Testis (tissue), 3 donors: ENCODE results near the gene BAX. TPM values are rescaled to one million over a fixed set of nuclear protein-coding genes. Genes with fewer than 3 reads are reported as not detected.

Experiments used
- DNase-seq: peaks from one replicate; pipeline ENCODE4 v3.0.0-alpha.2; 2019
- H3K27ac ChIP-seq, 2 donors: fragments of 200-600 bp; sonication (generic); one replicate each; pipeline ENCODE4 v1.5.1; 2019
- H3K27me3 ChIP-seq: fragments of 200-600 bp; sonication (generic); one replicate; pipeline ENCODE4 v1.5.1; 2019
- H3K36me3 ChIP-seq: fragments of 200-600 bp; sonication (generic); one replicate; pipeline ENCODE4 v1.5.1; 2017; ENCODE audit warnings: low read depth; ENCODE audit errors: missing control alignments
- H3K4me1 ChIP-seq: fragments of 200-600 bp; sonication (generic); one replicate; pipeline ENCODE4 v1.5.1; 2019
- H3K4me3 ChIP-seq, 2 donors: fragments of 200-600 bp; sonication (generic); one replicate each; pipeline ENCODE4 v1.5.1; 2017 to 2019
- H3K9me3 ChIP-seq: fragments of 200-600 bp; sonication (generic); one replicate; pipeline ENCODE4 v1.5.1; 2017
- CTCF ChIP-seq, 3 experiments: fragments of 450-650 bp in 2 of 3; fragments of 200-600 bp in 1 of 3; sonication (generic) in 1 of 3; IDR thresholded peaks; one replicate each; pipeline ENCODE4 v1.5.1; 2016 to 2019; ENCODE audit warnings: antibody characterized with exemption in 3 of 3, mild to moderate bottlenecking in 2 of 3, moderate library complexity in 1 of 3
- POLR2A ChIP-seq: fragments of 450-650 bp; IDR thresholded peaks from one replicate; pipeline ENCODE4 v1.6.1; 2017; ENCODE audit warnings: antibody characterized with exemption, mild to moderate bottlenecking, moderate library complexity
- WGBS, 2 donors: methylation state at CpG; one replicate each; pipeline ENCODE4 v1.1.5; 2018; 5-methylcytosine and 5-hydroxymethylcytosine counted together
- intact Hi-C: fragments of 100-400 bp; cut with DNase I; formaldehyde crosslinking; loops from one replicate; pipeline ENCODE4 v1.15.1; 2023; ENCODE audit warnings: low total_unique reads
- polyA plus RNA-seq: library from polyadenylated mRNA; stranded (reverse); fragments of 350-450 nt; fragmentation: Illumina TruSeq; extraction: RNeasy Lipid Tissue Mini Kit (QIAGEN cat#74804); gene quantifications from one replicate; pipeline ENCODE4 v1.2.3, GENCODE V29; 2014; ENCODE audit warnings: low read depth, low replicate concordance; ENCODE audit not compliant: insufficient read depth
- total RNA-seq, 2 donors: library from RNA; depleted of rRNA; stranded (reverse); fragments of >200 nt; gene quantifications; one replicate each; pipeline ENCODE4 v1.2.3, GENCODE V29; 2016

Gene BAX
- total and polyA plus RNA-seq, 3 donors from 2014 or later: 48.7 to 52.1 (median 50.1) TPM

- H3K9me3 ChIP-seq: no peaks in the 10 kb centered on the region
- H3K27me3 ChIP-seq: no peaks in the 10 kb centered on the region
- WGBS, 2 donors: 11 to 13% methylated on average over 10 to 18 of the region's 19 CpGs
- intact Hi-C loops: no loop called here
- no peak for TF ChIP-seq CTCF (IDR thresholded peaks at IDR 0.05)
- no peak for TF ChIP-seq POLR2A
- H3K4me1 ChIP-seq: peaks cover 29% of the 10 kb centered on the region
- peak overlapping the region; percentile 84 to 97 for H3K4me3 ChIP-seq
- H3K27ac ChIP-seq: peak overlapping the region; percentile 92 to 93
- peak; percentile 49 for DNase-seq
- H3K36me3 ChIP-seq: no peaks in the 10 kb centered on the region
Observed at GRCh38 chr19:48964205-48965039, 9.7 kb downstream of the BAX start.

- DNase-seq: peak; percentile 97
- H3K27me3 ChIP-seq: no peaks in the 10 kb centered on the region
- H3K9me3 ChIP-seq: no peaks in the 10 kb centered on the region
- peak within 1 kb of the TSS; percentile 92 to 93 for H3K27ac ChIP-seq
- peaks cover 29% of the 10 kb centered on the region for H3K4me1 ChIP-seq
- intact Hi-C loops: no loop called here
- TF ChIP-seq POLR2A: peak; percentile 96
- peak in 1 of 3 experiments; percentile 6 for TF ChIP-seq CTCF (IDR thresholded peaks at IDR 0.05)
- peak within 1 kb of the TSS; percentile 84 to 97 for H3K4me3 ChIP-seq
- WGBS, 2 donors: 0% methylated on average over 40 to 49 of the region's 52 CpGs
- no peaks in the 10 kb centered on the region for H3K36me3 ChIP-seq
Observed at GRCh38 chr19:48965040-48965805, 10.5 kb downstream of the BAX start, which contains the start of gene FTL. Gene FTL, plus strand, starts transcription at chr19:48965309. Its CDS starts 199 bp downstream, at chr19:48965508.

- DNase-seq: peak; percentile 97
- WGBS, 2 donors: 8 to 13% methylated on average over 21 to 36 of the region's 36 CpGs
- H3K27me3 ChIP-seq: no peaks in the 10 kb centered on the region
- intact Hi-C loops: no loop called here
- no peaks in the 10 kb centered on the region for H3K36me3 ChIP-seq
- H3K27ac ChIP-seq: peak overlapping the region; percentile 92 to 93
- peak overlapping the region; percentile 84 to 97 for H3K4me3 ChIP-seq
- no peaks in the 10 kb centered on the region for H3K9me3 ChIP-seq
- TF ChIP-seq CTCF (IDR thresholded peaks at IDR 0.05) (no peak), POLR2A (no peak)
- peaks cover 29% of the 10 kb centered on the region for H3K4me1 ChIP-seq
Observed at GRCh38 chr19:48965806-48966540, 11.3 kb downstream of the BAX start.

- DNase-seq: no peak
Observed at GRCh38 chr19:48966541-48967345, 12.1 kb downstream of the BAX start.

More at GRCh38 chr19:48966541-48967345, 12.1 kb downstream of the BAX start:
- peak overlapping the region; percentile 84 to 97 for H3K4me3 ChIP-seq
- intact Hi-C loops: no loop called here
- WGBS, 2 donors: 76 to 82% methylated on average over 8 to 10 of the region's 10 CpGs
- no peak for TF ChIP-seq CTCF (IDR thresholded peaks at IDR 0.05)
- TF ChIP-seq POLR2A: no peak
- peak overlapping the region in 1 of 2 donors; percentile 93 for H3K27ac ChIP-seq
- peaks cover 29% of the 10 kb centered on the region for H3K4me1 ChIP-seq
- no peaks in the 10 kb centered on the region for H3K36me3 ChIP-seq
- no peaks in the 10 kb centered on the region for H3K27me3 ChIP-seq
- H3K9me3 ChIP-seq: no peaks in the 10 kb centered on the region
